ENCODE data around the gene PDE9A. TPM values are rescaled to one million over a fixed set of nuclear protein-coding genes. Genes with fewer than 3 reads are reported as not detected.
"Not testable (repeated sequence)": the region's sequence is repeated elsewhere in the genome, so short reads cannot be mapped to it uniquely, and the experiment has no call there.

Gene PDE9A
- total RNA-seq, 1 experiment from 2014 or later: 14.9 TPM

DNA sequence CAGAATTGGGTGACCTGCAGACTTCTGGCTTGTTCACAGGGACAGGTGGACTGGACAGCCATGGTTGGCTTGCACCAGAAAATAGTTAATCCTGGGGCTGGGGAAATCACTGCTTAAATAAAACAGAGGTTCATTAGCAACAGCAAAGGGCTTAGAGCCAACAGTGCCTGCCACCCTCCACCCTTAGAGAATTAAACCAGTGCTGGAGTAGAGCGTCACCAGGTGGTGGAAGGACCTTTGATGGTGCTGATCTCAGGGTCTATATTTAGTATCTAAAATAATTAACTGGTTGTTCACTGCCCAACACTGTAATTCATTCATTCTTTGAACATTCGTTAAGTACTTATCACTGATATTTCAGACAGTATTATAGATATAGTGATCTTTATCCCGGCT lies 34.7 kb upstream of the PDE9A start:
- Histone ChIP-seq H3K27ac (no peak overlapping the region), H3K4me3 (no peak overlapping the region), H3K4me1 (no peaks in the 10 kb centered on the region), H3K9me3 (replicated peaks) (no peaks in the 10 kb centered on the region), H3K27me3 (peaks cover 3% of the 10 kb centered on the region; the same call in 1 of the 2 replicates), H3K36me3 (no peaks in the 10 kb centered on the region)
- DNase-seq: no peak

DNA sequence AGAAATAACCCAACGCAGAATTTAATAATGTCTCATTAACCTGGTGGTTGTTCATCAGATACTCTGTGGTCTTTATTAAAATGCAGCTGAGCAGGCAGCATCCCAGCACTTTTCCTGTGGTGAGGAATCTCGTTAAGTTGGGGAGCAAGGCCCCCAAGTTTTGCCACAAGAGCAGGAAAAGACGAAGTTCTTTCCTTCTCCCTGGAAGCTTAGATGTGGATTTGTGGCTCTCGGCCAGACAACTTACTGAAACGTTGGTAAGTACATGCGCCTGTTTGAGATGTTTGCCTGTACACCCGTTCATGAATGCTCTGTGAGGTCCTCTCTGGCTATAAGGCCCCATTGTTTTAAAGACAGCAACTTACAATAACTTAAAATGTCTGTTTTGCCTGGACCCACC lies 34.3 kb upstream of the PDE9A start:
- H3K27me3 ChIP-seq: peaks cover 3% of the 10 kb centered on the region; the same call in 1 of the 2 replicates
- no peaks in the 10 kb centered on the region for H3K4me1 ChIP-seq
- no peak overlapping the region for H3K27ac ChIP-seq
- no peak overlapping the region for H3K4me3 ChIP-seq
- no peaks in the 10 kb centered on the region for H3K9me3 ChIP-seq (replicated peaks)
- no peaks in the 10 kb centered on the region for H3K36me3 ChIP-seq
- DNase-seq: no peak

GRCh38 chr21:42619841-42620240 lies 33.6 kb upstream of the PDE9A start:
- no peak for DNase-seq
- Histone ChIP-seq H3K27me3 (peaks cover 3% of the 10 kb centered on the region; the same call in 1 of the 2 replicates), H3K36me3 (no peaks in the 10 kb centered on the region), H3K4me3 (no peak overlapping the region), H3K9me3 (replicated peaks) (no peaks in the 10 kb centered on the region), H3K27ac (no peak overlapping the region), H3K4me1 (no peaks in the 10 kb centered on the region)

DNA sequence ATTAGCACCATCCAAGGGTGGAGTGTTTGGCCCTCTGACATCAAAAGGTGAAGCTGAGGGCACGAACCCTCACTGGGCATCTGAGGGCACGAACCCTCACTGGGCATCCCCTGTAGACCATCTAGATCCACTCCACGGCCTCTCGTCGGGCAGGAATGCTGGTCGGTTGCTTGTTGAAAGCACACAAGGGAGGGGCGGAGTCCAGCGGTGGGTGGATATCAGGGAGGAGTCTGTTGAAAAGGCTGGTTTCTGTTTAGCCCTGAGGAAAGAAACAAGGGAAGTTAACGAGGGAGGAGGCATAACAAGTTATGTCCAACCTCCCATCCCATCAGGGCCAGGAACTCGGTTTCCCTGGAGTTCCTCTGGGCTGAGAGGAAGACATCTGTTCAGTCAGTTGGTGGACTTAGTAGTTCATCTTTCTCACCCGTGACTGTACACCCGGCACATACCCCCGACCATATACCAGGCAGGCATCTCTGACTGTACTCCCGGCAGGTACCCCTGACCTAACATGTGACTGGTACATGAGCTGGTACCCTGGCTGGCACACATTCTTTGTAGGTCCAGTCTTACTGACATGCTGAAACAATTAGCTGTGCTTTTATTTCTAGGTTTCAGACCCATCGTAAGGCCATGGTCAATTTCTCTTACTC lies 32.1 kb upstream of the PDE9A start:
- DNase-seq: no peak
- H3K9me3 ChIP-seq (replicated peaks): no peaks in the 10 kb centered on the region
- H3K36me3 ChIP-seq: no peaks in the 10 kb centered on the region
- peaks cover 3% of the 10 kb centered on the region; the same call in 1 of the 2 replicates for H3K27me3 ChIP-seq
- no peaks in the 10 kb centered on the region for H3K4me1 ChIP-seq
- H3K4me3 ChIP-seq: no peak overlapping the region
- H3K27ac ChIP-seq: no peak overlapping the region

DNA sequence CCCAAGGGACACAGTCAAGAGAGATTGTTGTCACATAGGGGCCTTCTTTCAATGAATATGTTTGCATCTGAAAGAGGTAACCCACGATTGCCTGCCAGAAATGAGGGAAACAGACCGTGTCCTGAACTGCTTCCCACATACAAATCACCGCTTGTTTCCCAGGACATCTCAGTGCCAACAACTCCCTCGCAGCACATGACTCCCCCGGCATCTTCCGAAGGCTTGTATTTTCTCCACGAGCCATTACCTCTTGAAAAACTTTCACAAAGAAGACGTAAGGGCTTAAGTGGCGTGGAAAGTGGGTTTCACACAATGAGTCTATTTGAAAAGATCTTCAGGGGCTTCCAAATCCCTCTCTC lies 31.6 kb upstream of the PDE9A start:
- Histone ChIP-seq H3K9me3 (replicated peaks) (no peaks in the 10 kb centered on the region), H3K27ac (no peak overlapping the region), H3K27me3 (peaks cover 3% of the 10 kb centered on the region; the same call in 1 of the 2 replicates), H3K4me1 (no peaks in the 10 kb centered on the region), H3K36me3 (no peaks in the 10 kb centered on the region), H3K4me3 (no peak overlapping the region)
- no peak for DNase-seq

DNA sequence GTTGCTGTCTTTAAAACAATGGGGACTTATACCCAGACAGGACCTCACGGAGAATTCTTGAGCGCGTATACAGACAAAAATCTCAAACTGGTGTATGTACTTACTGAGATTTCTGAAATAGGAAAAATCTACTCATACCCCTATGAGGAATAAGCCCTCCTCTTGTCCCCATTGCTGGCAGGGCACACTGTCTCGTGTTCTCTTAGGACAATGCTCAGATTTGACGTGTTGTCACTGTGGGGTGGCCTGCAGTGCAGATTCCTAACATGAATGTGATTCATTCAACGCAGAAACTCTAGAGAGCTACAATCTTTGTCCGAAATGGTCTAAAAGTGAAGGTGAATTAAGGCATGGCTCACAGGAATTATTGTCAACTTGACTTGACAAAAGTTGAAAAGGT lies 31.1 kb upstream of the PDE9A start:
- no peak for DNase-seq
- H3K4me3 ChIP-seq: no peak overlapping the region
- H3K9me3 ChIP-seq (replicated peaks): no peaks in the 10 kb centered on the region
- H3K27ac ChIP-seq: no peak overlapping the region
- H3K4me1 ChIP-seq: no peaks in the 10 kb centered on the region
- no peaks in the 10 kb centered on the region for H3K36me3 ChIP-seq
- H3K27me3 ChIP-seq: peaks cover 3% of the 10 kb centered on the region; the same call in 1 of the 2 replicates

DNA sequence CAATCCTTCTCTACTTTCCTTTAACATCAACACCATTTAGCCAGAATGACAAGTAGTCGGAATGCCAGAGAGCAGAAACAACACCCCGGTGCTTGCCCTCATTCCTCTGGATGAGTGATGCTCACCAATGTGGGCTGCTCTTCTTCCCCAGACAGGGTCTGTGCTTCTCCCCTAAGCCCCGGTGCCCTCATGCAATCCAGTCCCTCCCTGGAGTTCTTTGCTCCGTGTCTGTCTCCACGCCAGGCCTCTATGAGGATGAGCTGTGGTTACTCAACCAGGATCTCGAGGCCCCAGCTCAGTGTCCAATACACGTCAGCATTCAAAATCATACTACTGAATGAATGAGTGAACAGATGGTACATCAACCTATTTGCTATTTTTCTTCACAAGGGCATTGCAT lies 29.7 kb upstream of the PDE9A start:
- no peak overlapping the region for H3K4me3 ChIP-seq
- H3K9me3 ChIP-seq (replicated peaks): no peaks in the 10 kb centered on the region
- peaks cover 3% of the 10 kb centered on the region; the same call in 1 of the 2 replicates for H3K27me3 ChIP-seq
- H3K27ac ChIP-seq: no peak overlapping the region
- H3K4me1 ChIP-seq: no peaks in the 10 kb centered on the region
- no peaks in the 10 kb centered on the region for H3K36me3 ChIP-seq
- no peak for DNase-seq

DNA sequence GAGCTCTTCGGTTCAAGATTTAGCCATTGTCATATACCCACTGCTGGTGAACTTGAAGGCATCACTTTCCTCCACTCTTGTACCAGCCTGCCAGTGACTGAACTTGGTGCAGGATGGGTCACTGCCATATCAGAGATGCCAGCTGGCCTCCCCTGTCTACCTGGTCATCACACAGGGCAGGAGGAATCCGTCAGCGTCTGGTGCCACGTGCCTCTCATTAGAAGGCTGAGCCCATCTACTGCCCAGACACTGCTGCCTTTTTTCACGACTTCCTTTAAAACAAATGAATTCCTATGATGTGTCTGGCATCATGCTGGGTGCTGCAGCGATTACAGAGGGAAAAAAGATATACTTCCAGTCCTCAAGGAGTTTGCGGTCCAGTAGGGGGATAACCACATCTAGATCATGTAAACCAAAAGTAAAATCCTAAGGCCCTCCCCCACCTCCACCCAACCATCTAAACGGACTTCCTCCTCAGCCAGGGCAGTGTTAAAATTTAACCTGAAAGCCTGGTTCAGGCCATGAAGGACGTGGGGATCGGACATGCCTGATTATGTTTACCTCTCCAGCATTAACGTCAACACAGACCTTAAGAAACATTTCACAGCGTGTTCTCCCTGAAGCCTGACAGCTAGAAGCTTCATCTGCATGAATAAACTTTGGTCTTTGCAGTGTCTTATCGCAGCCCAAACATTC lies 29.2 kb upstream of the PDE9A start:
- Histone ChIP-seq H3K4me1 (no peaks in the 10 kb centered on the region), H3K36me3 (no peaks in the 10 kb centered on the region), H3K27me3 (peaks cover 3% of the 10 kb centered on the region; the same call in 1 of the 2 replicates), H3K4me3 (no peak overlapping the region), H3K9me3 (replicated peaks) (no peaks in the 10 kb centered on the region), H3K27ac (no peak overlapping the region)
- no peak for DNase-seq

GRCh38 chr21:42624936-42625335 lies 28.5 kb upstream of the PDE9A start:
- Histone ChIP-seq H3K27ac (no peak overlapping the region), H3K36me3 (no peaks in the 10 kb centered on the region), H3K4me1 (no peaks in the 10 kb centered on the region), H3K4me3 (no peak overlapping the region), H3K9me3 (replicated peaks) (no peaks in the 10 kb centered on the region), H3K27me3 (0 out of 2 replicates have a peak, but pooled peaks cover 3% of the 10 kb centered on the region)
- DNase-seq: no peak

- no peak overlapping the region for H3K27ac ChIP-seq
- no peaks in the 10 kb centered on the region for H3K36me3 ChIP-seq
- H3K4me1 ChIP-seq: no peaks in the 10 kb centered on the region
- H3K4me3 ChIP-seq: no peak overlapping the region
- no peaks in the 10 kb centered on the region for H3K9me3 ChIP-seq (replicated peaks)
- 0 out of 2 replicates have a peak, but pooled peaks cover 3% of the 10 kb centered on the region for H3K27me3 ChIP-seq
- no peak for DNase-seq
These were observed 27.2 kb upstream of the PDE9A start for GRCh38 chr21:42626171-42626570.

DNA sequence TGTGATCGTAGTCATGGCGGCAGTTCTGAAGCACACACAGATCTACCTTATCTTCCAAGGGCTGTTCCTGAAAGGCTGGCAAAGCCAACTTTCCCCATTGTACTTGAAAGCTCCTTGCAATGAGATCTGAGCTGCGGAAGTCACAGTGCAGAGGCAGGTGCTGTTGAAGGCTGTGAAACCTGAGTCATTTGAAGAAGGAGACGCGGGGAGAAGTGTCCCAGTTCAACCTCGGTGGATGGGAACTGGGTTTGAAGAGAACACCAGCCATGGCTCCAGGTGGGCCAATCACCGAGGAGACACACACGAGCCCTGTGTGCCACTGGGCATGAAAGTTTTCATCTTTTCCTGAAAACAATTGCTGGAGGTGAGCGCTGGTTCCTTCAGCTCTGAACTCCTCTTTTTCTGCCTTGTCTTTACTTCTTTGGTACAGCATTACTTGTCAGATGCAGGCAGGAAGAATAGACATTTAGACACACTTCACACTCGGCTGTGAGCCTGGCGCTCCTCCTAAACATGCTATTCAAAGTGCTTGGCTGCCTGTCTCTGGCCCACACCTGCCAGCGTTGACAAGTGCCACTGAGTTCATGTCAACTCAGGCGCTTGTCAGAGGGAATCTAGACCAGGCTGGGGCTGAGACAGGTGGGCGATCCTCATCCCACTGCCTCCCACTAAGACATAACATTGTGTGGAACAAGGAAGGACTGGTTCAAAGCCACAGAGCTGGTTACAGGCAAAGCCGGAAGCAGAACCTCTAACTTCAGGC lies 25.7 kb upstream of the PDE9A start:
- Histone ChIP-seq H3K27me3 (no peaks in the 10 kb centered on the region), H3K9me3 (replicated peaks) (no peaks in the 10 kb centered on the region), H3K36me3 (no peaks in the 10 kb centered on the region), H3K27ac (no peak overlapping the region), H3K4me3 (no peak overlapping the region), H3K4me1 (no peaks in the 10 kb centered on the region)
- no peak for DNase-seq

GRCh38 chr21:42628466-42629061 lies 24.9 kb upstream of the PDE9A start:
- H3K4me3 ChIP-seq; H3K27ac ChIP-seq; DNase-seq; H3K9me3 ChIP-seq (replicated peaks); H3K27me3 ChIP-seq; H3K4me1 ChIP-seq; H3K36me3 ChIP-seq: not testable (repeated sequence)

GRCh38 chr21:42629933-42630589 lies 23.4 kb upstream of the PDE9A start:
- Histone ChIP-seq H3K36me3 (no peaks in the 10 kb centered on the region), H3K4me1 (no peaks in the 10 kb centered on the region), H3K9me3 (replicated peaks) (no peaks in the 10 kb centered on the region), H3K27ac (no peak overlapping the region), H3K4me3 (no peak overlapping the region), H3K27me3 (no peaks in the 10 kb centered on the region)
- no peak for DNase-seq

DNA sequence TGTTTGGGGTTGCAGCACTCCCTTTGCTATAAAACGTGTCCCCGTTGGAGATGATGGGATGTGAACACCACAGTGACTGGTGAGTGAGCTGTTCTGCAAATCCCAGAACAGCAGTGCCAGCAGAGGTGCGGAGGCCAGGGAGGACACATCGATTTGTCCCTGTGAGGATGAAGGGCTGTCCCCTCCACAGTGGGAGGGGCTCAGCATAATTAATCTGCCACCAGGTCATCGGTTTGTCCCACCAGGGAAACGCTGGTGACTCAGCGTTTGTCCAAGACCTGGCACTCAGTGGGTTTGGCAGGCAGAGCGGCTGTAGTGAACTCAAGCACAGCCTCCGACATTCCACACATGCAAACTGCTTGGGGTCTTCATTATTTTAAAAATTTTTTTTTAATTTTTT lies 22.8 kb upstream of the PDE9A start:
- Histone ChIP-seq H3K36me3 (no peaks in the 10 kb centered on the region), H3K27ac (no peak overlapping the region), H3K27me3 (no peaks in the 10 kb centered on the region), H3K4me3 (no peak overlapping the region), H3K4me1 (no peaks in the 10 kb centered on the region), H3K9me3 (replicated peaks) (no peaks in the 10 kb centered on the region)
- no peak for DNase-seq
